GM18507 (cell line): ENCODE measurements around the gene GPR108.

Experiments
- DNase-seq: peaks from one replicate; pipeline ENCODE4 v3.0.0; 2011; ENCODE audit warnings: low read depth; ENCODE audit not compliant: insufficient read length; ENCODE audit errors: extremely low spot score
- FAIRE-seq: peaks from 2 replicates; lab custom pipeline; 2011; peaks lifted over from hg19 to GRCh38; lab: Jason Lieb, UNC

Gene GPR108

DNA sequence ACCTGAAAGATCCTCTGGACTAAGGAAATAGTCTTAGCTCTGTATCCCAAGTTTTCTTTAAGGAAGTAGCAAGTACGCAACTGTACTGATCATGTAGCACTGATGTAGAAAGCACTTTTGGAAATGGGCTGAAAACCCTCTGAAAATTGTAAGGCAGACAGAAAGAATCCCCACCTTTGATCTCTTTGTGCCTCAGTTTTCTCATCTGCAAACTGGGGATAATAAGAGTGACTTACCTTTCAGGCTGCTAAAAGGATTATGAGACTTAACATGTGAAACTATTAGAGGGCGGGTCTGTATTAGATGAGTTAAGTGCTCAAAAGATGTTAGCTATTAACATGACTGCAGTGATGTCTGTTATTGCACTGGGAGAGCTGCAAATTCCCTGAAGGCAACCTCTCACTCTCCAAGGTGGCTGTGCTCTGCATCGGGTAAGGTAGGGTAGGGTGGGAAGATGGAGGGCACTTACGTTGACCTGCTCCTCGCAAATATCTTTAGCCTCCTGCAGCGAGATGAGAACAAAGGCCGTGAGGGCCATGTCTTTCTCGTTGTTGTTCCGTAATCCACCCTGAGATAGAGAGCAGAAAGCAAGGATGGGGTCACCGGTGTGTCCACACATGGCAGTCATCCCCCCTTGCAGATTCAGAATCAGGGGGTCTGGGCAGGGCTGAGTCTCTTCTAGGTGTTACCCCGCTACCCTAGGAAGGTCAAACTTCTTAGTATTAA is 47.1 kb downstream of the GPR108 start:
- DNase-seq = no peak
- FAIRE-seq = no peak

DNA sequence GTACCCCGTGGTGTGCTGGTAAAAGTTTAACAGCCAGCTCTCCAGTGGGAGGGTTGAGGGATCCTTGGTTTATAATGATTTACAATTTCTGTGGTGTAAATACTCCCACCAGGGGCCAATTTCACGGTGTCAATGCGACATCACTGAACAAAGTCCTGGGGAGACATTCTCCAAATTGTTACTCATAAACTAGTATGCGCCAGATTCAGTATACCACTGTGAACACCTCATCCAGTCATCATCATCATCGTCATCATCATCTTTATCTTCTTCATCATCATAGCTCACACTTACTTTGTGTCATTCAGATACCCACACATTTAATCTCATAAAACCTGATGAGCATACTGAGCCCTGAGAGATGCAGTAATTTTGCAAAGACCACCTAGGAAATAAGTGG is 50.3 kb downstream of the GPR108 start:
- no peak for DNase-seq
- FAIRE-seq = no peak

DNA sequence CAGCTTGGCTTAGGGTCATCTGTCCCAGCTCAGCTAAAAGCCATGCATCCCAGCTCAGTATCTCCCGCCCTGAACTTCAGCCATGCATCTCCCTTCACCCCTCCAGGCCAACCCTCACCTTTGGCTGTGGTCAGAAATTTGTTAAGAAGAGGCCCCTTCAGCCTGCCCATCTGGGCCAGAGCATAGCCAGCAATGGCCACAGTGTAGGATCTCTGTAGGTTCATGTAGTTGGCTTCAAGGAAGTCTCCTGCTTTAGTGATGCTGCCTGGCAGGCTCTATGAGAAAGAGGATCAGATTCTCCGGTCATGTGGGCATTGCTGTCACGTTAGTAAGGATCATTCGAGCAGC is 50.8 kb downstream of the GPR108 start:
- FAIRE-seq (no peak), DNase-seq (no peak)

DNA sequence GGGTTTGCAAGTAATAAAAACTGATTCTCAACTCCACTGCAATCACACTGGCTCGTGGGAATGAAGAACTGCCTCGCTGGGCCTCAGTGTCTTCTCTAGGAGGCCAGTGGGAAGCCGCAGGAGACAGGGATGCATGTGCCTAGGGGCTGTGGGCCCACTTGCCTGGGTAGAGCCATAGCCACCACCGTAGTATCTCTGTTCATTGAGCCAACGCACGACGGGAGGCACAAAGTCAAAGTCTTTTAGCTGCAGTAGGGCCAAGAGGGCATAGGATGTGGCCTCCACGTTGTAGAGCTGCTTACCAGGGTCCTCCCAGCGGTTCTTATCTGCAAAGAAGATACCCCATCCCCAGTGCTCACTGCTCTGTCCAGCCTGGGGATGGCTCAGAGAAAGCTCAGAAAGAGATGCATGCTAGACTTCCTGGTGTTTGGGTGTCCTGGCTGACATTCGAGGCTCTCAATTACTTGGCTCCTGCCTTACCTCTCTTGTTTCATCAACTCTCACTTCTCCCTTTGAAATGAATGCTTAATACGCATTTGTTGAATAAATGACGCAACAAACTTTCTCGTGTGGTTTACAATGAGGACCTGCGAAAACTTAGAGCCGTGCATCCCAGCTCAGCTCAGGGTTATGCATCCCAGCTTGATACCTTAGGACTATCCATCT is 51.3 kb downstream of the GPR108 start:
- DNase-seq = no peak
- no peak for FAIRE-seq

DNA sequence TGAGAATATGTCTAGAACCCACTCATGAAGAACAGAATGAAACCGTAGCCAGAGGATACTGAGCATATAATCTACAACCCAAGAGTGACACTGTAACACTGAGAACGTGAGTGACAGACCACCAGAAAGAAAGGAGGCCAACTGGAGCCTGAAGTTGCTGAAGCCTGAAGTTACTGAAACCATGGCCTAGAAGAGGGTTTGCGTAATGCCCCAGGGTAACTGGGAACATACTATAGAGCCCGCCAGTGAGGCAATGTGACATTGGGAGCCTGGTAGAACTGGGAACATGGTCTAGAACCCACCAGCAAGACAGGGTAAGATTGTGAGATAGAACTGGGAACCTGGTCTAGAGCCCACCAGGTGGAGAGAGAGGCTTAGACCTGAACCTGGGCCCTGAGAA is 51.9 kb downstream of the GPR108 start:
- DNase-seq = no peak
- FAIRE-seq = no peak

DNA sequence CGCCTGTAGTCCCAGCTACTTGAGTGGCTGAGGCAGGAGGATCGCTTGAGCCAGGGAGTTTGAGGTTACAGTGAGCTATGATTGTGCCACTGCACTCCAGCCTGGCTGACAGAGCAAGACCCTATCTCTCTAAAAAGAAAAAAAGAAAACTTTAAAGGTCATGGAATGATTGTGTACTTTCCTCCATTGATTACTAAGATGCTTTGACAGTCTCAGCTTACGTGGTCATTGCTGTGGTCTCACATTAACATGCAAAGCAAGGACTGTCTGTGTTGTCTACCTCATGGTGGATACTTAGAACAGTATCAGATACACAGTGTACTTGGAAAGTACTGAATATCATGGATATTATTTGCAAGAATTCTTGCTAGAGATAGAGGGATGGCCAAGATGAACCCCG is 53.4 kb downstream of the GPR108 start:
- FAIRE-seq (no peak), DNase-seq (no peak)

DNA sequence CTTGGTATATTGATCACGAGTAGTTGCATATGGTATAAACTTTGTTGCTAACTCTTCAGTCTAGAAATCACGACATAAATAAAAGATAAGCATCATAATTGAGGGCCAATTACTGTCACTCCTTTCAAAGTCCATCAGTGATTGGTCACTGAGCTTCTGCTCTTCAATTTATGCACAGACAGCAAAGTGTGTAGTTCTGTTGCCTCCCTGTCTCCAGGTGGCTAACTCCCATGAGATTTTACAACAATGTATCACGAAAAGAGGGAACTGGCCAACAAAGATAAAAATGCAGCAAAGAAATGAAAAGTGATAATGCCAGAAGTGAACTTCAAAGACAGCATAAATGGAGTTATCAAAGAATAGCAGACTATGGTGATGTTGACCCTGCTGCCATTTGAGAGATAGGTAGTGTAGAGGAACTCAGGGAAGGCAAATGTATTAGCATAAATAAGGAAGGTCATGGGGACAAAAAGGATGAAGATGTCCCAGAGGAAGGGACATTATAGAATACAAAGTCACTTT is 54.7 kb downstream of the GPR108 start:
- FAIRE-seq (no peak), DNase-seq (no peak)

DNA sequence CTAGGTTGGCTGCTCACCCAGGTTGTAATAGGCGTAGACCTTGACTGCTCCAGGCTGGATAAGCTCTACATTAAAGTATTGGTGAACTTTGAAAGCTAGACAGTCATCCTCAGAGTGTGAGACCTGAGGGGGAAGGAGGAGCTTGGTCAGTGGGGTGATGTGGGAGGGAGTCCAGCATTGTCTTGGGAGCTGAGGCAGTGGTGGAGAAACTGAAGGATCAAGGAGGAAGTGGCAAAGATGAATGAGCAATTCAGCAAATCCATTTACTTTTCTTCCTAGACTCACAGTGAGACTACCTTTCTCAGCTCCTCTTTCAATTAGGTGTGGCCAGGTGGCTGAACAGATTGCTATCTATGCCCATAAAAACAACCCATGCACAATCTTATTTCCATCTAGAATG is 57.2 kb downstream of the GPR108 start:
- FAIRE-seq = no peak
- no peak for DNase-seq
